Stimulated activated CD8-positive, alpha-beta memory T cell treated with anti-CD3 and anti-CD28 coated beads, Interleukin-4, amount 100 ng/mL, for 24 hours (primary cell): Measurements from ENCODE around the gene BATF.
"Not testable (repeated sequence)": the region's sequence is repeated elsewhere in the genome, so short reads cannot be mapped to it uniquely, and the experiment has no call there.

ENCODE experiments used
- DNase-seq: peaks from one replicate; pipeline ENCODE4 v3.0.0-alpha.2; 2020; ENCODE audit warnings: low read depth

Gene BATF, protein sequence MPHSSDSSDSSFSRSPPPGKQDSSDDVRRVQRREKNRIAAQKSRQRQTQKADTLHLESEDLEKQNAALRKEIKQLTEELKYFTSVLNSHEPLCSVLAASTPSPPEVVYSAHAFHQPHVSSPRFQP

DNA sequence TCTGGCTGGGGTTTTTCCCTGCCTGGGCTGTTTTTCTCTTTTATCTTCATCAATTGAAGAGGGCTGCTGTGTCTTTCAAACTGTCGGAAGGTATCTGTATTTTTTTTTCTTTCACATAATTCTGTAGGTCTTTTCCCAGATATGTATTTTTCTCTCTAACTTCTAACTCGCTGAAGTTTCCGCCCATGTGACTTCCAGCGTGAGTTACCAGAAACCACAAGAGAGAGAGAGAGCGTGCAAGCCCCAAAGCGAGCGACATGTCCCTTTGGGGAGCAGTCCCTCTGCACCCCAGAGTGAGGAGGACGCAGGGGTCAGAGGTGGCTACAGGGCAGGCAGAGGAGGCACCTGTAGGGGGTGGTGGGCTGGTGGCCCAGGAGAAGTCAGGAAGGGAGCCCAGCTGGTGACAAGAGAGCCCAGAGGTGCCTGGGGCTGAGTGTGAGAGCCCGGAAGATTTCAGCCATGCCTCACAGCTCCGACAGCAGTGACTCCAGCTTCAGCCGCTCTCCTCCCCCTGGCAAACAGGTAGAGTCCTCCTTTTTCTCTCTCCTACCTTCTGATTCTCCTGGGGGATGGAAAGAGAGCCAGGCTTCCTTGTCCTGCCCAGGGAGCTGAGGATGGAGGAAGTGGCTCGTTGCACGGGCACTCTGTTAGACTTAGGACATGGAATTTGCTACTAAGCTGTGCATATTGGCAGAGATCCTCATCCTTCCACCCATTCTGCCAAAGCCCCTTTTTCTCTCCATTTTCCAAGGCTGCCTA lies at the start of gene BATF:
BATF (plus strand) TSS at position 246 of the 759 bp plus-strand sequence; CDS start at position 460, 214 bp downstream.
- DNase-seq: peak; percentile 62

DNA sequence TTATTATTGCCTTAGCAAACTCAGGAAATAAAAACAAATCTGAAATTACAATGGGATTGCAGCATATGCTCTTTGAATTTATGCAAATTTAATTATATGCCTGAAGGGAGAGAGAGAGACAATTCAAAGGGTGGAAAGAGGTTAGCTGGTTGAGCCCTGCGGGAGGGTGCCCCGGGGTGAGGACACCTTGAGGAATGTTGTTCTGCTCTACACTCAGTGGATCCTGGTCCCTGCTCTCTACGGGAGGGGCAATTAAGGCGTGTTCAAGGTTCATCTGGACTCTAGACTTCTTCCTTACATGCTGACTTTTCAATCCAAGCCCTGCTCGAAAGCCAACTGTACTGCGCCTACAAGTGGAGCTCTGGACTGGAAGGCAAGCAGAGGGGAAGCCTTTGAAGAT lies 48.1 kb upstream of the BATF start:
- DNase-seq: not testable (repeated sequence)

DNA sequence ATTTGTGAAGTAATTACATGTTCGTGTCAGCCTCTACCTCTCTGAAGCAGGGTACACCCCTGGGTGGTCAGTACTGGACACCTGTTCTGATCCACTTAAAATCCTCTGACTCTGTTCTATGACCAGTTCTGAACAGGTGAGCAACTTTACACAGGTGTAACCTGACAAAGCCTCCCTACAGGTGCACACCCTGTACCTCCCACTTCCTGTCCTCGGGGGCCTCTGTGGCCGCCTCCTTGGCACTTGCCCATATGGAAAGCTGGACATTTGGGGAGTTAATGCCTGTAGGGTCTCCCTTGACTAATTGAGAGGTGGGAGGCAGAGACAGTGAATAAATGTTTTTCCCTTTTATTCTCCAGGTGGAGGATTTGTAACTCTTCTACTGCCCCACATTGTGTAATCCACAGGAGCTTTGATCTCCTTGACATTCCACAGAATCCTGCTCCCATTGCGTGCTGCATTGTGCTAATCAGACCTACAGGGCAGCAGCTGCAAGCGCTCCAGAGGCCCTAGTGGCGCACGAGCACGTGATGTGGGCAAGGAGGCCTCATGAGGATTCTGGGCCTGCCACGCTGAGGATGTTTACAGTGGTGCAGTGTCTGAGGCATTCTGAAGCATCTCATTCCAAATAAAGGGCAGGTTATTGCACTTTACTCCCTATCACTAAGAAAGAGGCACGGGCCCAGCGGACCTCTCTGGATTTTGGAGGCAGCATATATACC lies 45.8 kb upstream of the BATF start:
- DNase-seq: no peak

DNA sequence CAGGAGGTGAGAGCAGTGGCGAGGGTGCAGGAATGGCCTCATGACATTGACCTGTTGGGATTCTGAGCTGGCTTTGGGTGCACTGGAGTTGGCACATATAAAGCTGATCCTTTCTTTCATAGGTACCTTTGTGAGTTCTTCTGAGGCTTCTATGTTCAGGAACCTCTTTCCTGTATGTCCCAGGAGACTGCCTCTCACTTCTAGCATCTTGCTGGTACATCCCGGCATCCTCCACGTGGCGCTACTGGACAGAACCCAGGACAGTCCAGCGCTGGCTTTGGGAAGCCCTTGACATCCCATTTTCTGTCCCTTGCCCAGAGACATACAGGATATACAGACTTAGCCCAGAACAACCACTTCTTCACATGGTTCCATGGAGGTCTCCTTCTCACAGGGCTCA lies 44.4 kb upstream of the BATF start:
- no peak for DNase-seq

DNA sequence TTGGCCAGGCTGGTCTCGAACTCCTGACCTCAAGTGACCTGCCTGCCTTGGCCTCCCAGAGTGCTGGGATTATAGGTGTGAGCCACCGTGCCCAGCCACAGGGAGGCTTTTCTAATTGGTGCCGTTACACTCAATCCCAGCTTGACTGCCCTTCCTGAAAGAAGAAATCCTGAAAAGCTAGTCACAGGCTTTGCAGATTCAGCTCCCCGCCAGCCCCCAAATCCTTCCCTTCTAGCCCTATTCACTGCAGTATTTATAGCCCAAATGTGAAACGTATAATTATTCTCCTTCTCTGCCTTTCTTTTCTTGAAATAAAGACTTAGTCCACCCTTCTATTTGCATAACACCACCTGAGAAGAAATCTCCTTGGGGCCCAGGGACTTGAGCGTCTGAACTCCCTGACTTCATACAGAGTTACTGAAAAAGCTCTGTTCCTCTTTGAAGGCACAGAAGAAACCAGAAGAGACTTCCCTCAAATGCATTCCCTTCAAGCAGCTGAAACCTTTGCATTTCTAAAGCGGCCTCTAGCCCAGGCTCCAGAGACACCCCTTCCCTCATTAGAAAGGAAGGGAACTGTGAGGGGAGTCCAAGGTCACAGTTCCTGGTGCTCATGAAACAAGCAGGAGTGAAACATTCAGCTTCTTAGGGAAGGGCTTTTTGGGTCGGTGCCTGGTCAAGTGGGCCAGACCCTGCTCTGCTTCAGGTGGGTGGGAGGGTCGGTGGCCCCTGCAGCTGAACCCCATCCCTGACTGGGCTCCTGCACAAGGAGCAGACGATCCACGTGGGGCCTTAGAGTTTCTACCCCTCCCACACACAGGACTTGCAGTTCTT lies 42.3 kb upstream of the BATF start:
- no peak for DNase-seq

DNA sequence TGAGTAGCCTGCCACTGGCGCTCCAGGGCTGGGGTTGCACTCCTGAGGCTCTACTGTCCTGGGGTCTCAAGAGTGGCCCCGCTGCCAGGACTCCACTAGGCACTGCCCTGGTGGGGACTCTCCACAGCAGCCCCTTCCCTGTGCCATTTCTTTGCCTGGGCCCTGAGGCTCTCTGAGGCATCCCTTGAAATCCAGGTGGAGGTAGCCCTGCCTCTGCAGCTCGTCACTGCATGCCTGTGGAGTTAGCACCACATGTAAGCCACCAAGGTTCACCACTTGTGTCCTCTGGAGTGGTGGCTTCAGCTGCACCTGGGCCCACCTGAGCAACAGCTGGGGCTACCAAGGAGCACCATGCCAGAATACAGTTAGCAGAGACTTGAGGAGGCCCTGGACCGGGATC lies 39.9 kb upstream of the BATF start:
- no peak for DNase-seq

DNA sequence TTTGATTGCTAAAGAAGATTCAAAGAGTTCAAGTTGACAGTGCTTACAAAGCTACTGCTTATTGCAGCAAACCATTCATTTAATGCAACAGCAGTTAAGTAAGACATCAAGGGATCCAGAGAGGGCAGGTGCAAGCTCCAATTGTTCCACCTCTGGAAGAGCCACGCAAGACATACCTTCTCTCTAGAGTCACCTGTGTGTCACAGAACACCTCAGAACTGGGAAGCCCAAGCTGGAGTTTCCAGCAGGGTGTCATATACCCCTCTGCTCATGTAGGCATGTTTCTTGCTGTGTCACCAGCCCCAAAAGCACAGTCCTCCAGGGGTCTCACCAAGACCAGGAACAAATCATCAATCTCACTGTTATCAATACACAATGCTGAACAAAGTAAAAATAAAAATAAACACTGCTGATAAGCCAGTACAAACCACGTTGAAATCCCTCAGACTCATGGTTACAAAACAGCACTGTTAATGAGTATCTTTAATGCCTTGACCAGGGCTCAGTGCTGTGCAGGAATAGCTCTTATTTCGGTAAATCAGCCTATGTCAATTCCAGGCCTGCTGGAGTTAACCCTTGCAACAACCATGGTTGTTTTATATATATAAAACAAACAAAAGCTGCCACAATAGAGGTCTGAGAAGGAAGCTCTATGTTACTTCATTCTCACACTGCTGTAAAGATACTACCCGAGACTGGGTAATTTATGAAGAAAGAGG lies 37.4 kb upstream of the BATF start:
- DNase-seq: no peak

DNA sequence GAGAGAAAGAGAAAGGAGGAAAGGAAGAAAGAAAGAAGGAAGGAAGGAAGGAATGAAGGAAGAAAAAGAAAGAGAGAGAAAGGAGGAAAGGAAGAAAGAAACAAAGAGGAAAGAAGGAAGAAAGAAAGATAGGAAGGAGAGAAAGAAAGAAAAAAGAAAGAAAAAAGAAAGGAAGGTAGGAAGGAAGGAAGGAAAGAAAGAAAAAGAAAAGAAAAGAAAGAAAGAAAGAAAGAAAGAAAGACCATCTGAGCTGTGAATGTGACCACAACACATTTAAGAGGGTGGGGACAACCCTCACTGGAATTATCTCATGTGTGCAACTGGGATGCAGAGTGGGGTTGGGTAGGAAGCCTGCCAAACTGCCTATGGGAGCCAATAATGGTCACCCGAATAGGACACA lies 36.0 kb upstream of the BATF start:
- DNase-seq: no peak

DNA sequence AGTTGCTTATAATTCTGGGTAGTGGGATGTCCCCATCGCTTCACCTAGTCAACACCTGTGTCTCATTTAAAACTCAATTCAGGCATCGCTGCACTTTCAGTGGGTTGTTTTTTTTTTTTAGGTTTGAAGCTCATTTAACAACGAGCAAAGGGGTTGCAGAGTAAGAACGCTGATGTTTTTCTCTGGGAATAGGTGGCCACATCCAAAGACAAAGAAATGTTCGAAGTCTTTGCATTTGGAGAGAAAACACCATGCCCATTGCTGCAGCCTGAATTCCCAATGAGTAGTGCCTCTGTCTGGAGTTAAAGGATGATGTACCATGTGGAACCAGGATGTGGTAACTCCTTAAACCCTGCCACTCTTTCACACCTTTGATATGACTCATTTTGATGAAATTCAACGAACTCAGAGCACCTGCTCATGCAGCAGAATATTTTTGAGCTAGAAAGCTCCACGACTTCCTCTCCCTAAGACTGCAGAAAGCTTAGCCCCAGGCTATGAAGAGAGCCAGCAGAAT lies 35.1 kb upstream of the BATF start:
- no peak for DNase-seq

DNA sequence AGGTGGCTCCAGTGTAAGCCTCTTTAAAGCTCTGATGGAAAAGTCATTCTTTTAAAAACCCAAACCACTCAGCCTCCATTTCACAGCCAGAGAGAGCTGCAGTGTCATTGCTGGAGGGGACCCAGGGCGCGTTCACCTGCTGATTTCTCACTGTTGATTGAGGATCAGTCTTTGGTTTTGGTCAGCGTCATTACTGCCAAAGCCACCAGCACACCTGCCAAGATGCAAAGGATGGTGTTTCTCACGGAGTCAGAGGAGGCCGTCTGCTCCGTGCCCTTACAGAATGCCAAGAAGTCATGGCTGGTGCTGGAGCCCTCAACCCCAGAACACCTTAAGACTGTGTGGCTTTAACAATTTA lies 32.8 kb upstream of the BATF start:
- DNase-seq: no peak

DNA sequence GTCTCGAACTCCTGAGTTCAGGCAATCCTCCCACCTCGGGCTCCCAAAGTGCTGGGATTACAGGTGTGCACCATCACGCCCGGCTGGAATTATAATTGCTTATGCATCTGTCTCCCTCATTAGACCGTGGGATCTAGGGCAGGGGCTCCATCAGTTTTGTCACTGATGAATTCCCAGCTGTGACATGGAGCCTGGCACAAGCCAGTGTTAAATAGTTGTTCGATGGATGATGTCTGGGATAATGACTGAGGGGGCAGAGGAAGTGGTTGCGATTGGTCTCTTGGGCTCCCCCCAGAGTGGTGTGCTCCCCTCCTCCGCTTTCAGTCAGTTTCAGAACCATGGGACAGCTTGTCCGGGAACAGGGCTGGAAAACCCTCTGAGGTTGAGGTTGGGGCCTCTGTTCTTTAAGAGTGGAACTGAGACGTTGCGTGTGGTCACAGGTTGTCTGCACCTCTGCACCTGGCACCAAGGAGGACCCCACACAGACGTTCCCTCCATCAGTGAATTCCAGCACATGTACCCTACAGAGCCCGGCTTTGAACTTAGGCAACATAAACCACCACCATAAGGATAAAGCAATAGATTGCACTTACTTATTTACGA lies 30.8 kb upstream of the BATF start:
- DNase-seq: no peak

DNA sequence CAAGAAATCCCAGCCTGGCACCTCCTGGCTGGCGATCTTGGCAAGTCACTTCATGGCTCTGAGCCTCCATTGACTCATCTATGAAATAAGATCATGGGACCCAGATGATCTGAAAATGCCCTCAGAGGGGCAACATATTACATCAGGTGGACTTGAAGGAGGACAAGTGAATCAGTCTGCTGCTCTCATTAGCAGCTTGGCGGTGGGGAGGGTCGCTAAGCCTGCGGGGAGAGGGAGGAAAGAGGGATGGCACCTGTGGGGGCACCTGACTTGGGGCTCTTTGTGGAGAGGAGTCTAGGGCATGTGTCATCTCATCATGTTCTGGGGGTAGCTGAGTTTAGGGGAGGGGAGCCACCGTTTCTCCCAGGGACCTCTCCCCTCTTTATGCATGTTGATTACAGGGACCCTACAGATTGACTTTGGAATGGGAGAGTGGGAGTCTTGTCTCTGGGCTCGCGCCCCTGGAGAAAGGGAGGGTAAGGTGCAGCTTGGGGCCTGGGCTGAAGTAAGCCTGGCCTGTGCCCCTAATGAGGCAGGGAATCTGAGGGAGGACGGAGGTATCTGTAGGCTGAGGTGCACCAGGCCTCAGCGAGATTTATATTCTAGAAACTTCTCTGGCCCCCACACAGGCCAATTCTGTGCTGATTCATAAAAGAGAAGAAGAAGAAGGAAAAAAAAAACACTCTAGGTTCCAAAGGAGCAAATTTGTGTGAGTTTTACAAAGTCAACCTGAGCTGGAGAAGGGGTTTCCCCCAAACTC lies 29.3 kb upstream of the BATF start:
- DNase-seq: no peak

DNA sequence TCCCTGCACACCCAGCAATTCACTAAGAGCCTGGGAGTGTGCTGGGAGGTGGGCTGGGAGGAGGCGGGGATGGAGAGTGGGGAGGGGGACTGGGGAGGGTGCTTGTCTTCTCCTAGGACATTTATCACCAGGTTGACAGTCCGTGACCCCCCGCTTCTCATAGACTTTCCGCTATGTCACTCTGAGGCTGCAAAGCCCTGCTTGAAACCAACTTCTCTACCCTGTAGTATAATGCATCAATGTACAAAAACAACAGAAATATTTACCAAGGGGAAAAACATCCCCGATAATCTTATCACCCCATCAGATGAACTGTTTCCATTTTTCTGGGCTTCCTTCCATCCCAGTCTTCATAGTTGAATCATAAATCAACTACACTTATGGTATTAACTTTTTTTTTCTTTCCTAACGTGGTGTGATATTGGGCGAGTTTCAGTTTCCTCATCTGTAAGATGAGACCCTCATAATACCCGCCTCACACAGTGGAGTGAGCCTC lies 28.6 kb upstream of the BATF start:
- DNase-seq: no peak

DNA sequence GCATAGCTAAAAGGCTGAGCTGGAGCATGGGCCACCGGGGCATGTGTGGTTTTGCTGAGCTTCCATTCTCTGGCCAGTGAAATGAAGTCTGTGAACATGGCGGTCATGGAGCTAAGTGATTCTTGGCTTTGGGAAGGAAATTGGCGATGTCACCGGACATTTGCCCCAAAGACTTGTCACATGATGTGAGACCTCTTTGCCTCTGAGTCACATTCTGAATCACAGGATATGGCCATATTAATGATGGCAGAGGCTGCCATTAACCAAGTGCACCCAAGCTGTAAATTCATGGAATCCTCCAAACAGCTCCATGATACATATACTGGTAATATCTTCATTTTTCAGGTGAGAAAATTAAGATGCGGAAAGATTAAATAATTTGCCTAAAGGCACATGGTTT lies 27.4 kb upstream of the BATF start:
- DNase-seq: no peak

DNA sequence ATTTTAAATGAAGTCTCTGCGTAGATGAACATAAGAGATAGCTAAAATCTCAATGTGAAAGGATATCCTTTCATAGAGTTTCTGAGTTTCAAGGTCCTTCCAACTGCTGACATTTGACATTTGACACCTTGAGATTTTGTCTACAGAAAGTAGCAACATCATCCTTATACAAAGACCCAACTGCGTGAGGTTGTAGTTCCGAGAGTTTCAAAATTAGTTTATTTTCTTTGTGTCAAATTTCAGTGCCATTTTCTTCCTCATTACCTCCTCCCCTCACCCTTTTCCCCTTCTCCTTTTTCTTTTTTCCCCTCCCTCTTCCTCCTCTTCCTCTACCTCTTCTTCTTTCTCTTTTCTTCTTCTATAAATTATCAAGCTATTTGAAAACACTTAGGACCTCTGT lies 26.9 kb upstream of the BATF start:
- no peak for DNase-seq

DNA sequence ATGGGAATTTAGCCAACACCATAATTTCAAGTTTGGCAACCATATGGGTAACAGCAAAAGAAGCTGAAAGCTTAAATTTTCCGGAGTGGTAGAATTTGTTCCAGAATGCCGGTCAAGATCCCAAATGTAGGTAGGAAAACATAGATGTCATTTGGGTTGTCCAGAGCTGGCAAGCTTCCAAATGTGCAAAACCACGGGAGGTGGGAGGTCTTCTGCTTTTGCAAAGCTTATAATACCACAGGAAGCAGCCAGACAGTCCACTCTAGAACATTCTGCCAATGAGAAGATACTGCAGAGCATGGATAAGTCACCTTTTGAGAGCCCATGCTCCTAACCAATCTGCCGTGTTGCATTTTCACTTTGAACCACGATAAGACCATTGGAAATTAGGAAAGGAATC lies 26.4 kb upstream of the BATF start:
- DNase-seq: no peak

DNA sequence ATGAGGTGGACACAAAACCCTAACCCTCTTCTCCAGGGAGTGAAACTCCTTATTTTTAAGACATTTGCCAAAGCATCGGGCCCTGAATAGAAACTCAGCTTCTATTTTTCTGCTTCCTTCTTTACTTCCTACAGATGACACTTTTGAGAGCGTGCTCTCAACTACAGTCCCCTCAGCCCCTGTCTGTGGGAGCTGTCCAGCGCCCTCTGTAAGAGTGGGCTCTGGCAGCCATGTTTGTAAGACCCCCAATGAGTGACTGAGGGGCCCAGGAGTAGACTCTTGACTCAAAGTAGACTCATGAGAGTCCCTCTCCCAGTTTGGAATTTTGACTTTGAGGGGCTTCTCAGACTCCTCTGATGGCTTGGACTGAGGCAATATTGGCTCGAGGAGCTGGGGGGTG lies 25.5 kb upstream of the BATF start:
- no peak for DNase-seq

DNA sequence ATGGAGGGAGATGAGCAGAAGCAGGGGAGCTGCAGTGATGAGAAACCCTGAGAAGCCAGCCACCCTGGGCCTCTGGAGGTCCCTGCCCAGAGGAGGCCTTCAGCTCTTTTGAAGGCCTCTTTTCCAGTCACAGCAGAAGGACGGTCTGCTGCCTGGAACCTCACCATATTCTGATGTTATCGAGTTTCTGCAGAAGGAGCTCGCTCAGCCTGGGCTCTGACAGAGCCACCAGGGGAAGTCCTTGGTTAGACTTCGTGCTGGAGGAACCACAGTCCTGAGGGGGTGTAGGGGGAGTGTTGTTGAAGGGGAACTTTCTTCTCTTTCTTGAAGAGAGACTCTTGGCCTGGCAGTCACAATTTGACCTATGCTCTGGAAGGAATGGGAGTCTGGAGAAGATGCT lies 25.1 kb upstream of the BATF start:
- DNase-seq: peak; percentile 40

DNA sequence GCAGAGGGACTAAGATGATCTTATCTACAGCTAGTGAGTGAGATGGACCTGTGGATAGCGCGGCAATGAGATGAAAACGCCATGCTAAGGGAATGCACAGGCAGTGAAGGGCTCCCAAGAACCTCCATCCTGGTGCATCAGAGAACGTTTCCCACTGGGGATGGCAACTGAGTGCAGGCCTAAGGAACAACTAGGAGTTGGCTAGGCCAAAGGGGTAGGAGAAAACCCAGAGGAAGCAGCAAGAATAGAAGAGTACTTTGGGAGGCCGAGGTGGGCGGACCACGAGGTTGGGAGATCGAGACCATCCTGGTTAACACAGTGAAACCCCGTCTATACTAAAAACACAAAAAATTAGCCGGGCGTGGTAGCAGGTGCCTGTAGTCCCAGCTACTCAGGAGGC lies 24.6 kb upstream of the BATF start:
- no peak for DNase-seq

DNA sequence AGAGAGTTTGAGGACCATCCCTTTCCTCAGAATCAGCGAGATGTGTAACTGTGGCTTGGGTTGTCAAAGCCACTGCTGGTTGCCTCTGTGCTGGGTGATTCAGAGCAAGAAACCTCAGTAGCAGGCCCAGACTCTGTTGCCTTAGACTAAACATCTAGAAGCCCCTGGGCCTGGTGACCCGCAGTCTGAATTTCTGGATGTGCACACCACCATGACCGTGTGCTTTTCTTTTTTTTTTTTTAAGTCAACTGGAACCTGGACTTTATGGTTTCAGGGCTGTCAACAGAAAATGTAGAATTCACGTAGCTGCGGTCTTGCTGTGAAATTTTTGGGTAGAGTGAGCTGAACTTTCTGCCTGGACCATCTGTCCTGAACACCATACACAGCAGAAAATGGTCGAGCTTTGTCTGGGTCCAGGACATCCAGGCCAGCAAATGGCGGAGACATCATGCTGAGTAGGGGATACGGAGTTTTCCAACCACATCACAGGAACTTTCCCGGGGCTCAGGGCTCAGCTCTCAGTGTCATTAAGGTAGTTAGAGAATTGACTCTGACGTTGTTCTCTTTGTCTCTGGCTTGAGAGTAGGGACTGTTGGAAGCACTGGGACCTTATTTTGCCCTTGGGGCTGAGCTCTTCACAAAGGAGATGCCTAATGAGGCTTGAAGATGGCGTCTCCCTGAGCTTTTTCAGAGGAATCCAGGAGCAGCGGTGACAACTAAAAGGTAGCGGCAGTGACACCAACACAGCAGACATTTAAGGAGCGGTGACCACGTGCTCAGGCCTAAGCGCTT lies 23.0 kb upstream of the BATF start:
- DNase-seq: no peak
